ENCODE results near the gene TEX13D.

The TEX13D gene

GRCh38 chrX:124337916-124338315 is 5.5 kb downstream of the TEX13D start:
- Histone ChIP-seq H3K9me3 (ENCODE audit: control insufficient read depth, insufficient read depth, low read length) (no peaks in the 10 kb centered on the region), H3K36me3 (ENCODE audit: control insufficient read depth, low read length) (no peaks in the 10 kb centered on the region), H3K27ac (ENCODE audit: low read depth, low read length) (no peak overlapping the region), H3K4me3 (ENCODE audit: low read length) (no peak overlapping the region), H3K79me2 (ENCODE audit: control insufficient read depth, low read length) (no peaks in the 10 kb centered on the region), H3K27me3 (ENCODE audit: control insufficient read depth, low read length) (no peaks in the 10 kb centered on the region), H3F3A (ENCODE audit: control insufficient read depth, insufficient read depth) (no peaks in the 10 kb centered on the region), H3K9me2 (replicated peaks; ENCODE audit: control insufficient read depth, low read length) (no peaks in the 10 kb centered on the region), H3K4me1 (ENCODE audit: control insufficient read depth, low read length) (no peaks in the 10 kb centered on the region), H4K20me1 (ENCODE audit: control insufficient read depth, insufficient read depth, low read depth, low read length) (no peaks in the 10 kb centered on the region), H3K4me2 (ENCODE audit: low read length) (no peak overlapping the region)
- TF ChIP-seq EZH2phosphoT487 (IDR thresholded peaks at IDR 0.05; ENCODE audit: borderline replicate concordance, low read length) (no peak), CTCF (IDR thresholded peaks at IDR 0.05; ENCODE audit: low read depth, low read length, poor library complexity, severe bottlenecking) (no peak)

GRCh38 chrX:124338733-124339514 is 6.5 kb downstream of the TEX13D start:
- Histone ChIP-seq H3K4me1 (ENCODE audit: control insufficient read depth, low read length) (no peaks in the 10 kb centered on the region), H4K20me1 (ENCODE audit: control insufficient read depth, insufficient read depth, low read depth, low read length) (no peaks in the 10 kb centered on the region), H3K4me3 (ENCODE audit: low read length) (no peak overlapping the region), H3K9me2 (replicated peaks; ENCODE audit: control insufficient read depth, low read length) (no peaks in the 10 kb centered on the region), H3F3A (ENCODE audit: control insufficient read depth, insufficient read depth) (no peaks in the 10 kb centered on the region), H3K79me2 (ENCODE audit: control insufficient read depth, low read length) (no peaks in the 10 kb centered on the region), H3K4me2 (ENCODE audit: low read length) (no peak overlapping the region), H3K9me3 (ENCODE audit: control insufficient read depth, insufficient read depth, low read length) (no peaks in the 10 kb centered on the region), H3K36me3 (ENCODE audit: control insufficient read depth, low read length) (no peaks in the 10 kb centered on the region), H3K27ac (ENCODE audit: low read depth, low read length) (no peak overlapping the region), H3K27me3 (ENCODE audit: control insufficient read depth, low read length) (no peaks in the 10 kb centered on the region)
- TF ChIP-seq CTCF (IDR thresholded peaks at IDR 0.05; ENCODE audit: low read depth, low read length, poor library complexity, severe bottlenecking) = no peak
- TF ChIP-seq EZH2phosphoT487 (IDR thresholded peaks at IDR 0.05; ENCODE audit: borderline replicate concordance, low read length) = no peak

GRCh38 chrX:124341396-124342132 is 9.1 kb downstream of the TEX13D start:
- no peaks in the 10 kb centered on the region for H3K79me2 ChIP-seq (ENCODE audit: control insufficient read depth, low read length)
- H3F3A ChIP-seq (ENCODE audit: control insufficient read depth, insufficient read depth) = no peaks in the 10 kb centered on the region
- H3K9me3 ChIP-seq (ENCODE audit: control insufficient read depth, insufficient read depth, low read length) = no peaks in the 10 kb centered on the region
- TF ChIP-seq EZH2phosphoT487 (IDR thresholded peaks at IDR 0.05; ENCODE audit: borderline replicate concordance, low read length) (no peak), CTCF (IDR thresholded peaks at IDR 0.05; ENCODE audit: low read depth, low read length, poor library complexity, severe bottlenecking) (no peak)
- no peaks in the 10 kb centered on the region for H3K36me3 ChIP-seq (ENCODE audit: control insufficient read depth, low read length)
- no peaks in the 10 kb centered on the region for H4K20me1 ChIP-seq (ENCODE audit: control insufficient read depth, insufficient read depth, low read depth, low read length)
- H3K9me2 ChIP-seq (replicated peaks; ENCODE audit: control insufficient read depth, low read length) = no peaks in the 10 kb centered on the region
- H3K27me3 ChIP-seq (ENCODE audit: control insufficient read depth, low read length) = no peaks in the 10 kb centered on the region
- no peak overlapping the region for H3K4me3 ChIP-seq (ENCODE audit: low read length)
- no peak overlapping the region for H3K27ac ChIP-seq (ENCODE audit: low read depth, low read length)
- H3K4me1 ChIP-seq (ENCODE audit: control insufficient read depth, low read length) = no peaks in the 10 kb centered on the region
- H3K4me2 ChIP-seq (ENCODE audit: low read length) = no peak overlapping the region

Data from DOHH2 (cell line).